Endothelial cell of umbilical vein (primary cell): ENCODE data around the gene DRD4. TPM values are rescaled to one million over a fixed set of nuclear protein-coding genes. Genes with fewer than 3 reads are reported as not detected.

Experiments used
- BruUV-seq: library from RNA; stranded (reverse); fragments of 400-500 nt; replicated peaks from 2 replicates; lab custom pipeline; 2021; lab: Mats Ljungman, UMichigan
- CTCF ChIA-PET: fragments of 300-600, 350-600 bp; sonication (Branson Sonifier 250); formaldehyde crosslinking; loops from one replicate; lab custom pipeline; 2021; ENCODE audit warnings: antibody characterized with exemption, inconsistent platforms; lab: Charles Lee
- POLR2A ChIA-PET: fragments of 300-600, 350-600 bp; sonication (Branson Sonifier 250); formaldehyde crosslinking; loops from one replicate; lab custom pipeline; 2021; ENCODE audit warnings: antibody characterized with exemption, inconsistent platforms; lab: Charles Lee
- DNase-seq: peaks from one replicate; pipeline ENCODE4 v3.0.0-alpha.2; 2011; ENCODE audit warnings: low read depth, low spot score
- FAIRE-seq: peaks from 2 replicates; lab custom pipeline; 2011; peaks lifted over from hg19 to GRCh38; lab: Jason Lieb, UNC
- H2AFZ ChIP-seq: 2 replicates; pipeline ENCODE4 v1.6.0; 2012; ENCODE audit warnings: low read depth, low read length, control low read depth, inconsistent platforms
- H3K27ac ChIP-seq: 2 replicates; pipeline ENCODE4 v1.5.1; 2011; ENCODE audit warnings: low read depth, mild to moderate bottlenecking, control low read depth, low read length, moderate library complexity; ENCODE audit not compliant: insufficient read depth
- H3K27me3 ChIP-seq, 2 experiments: 2 replicates each; pipeline versions ENCODE4 v1.6.0 to v1.6.1; 2011; ENCODE audit warnings: low read length in 2 of 2, mixed read lengths in 1 of 2; ENCODE audit not compliant: control insufficient read depth in 2 of 2, insufficient read depth in 2 of 2
- H3K36me3 ChIP-seq, 2 experiments: 2 replicates in 1 of 2; 3 replicates in 1 of 2; pipeline ENCODE4 v1.5.1; 2011; ENCODE audit warnings: low read length in 2 of 2, mild to moderate bottlenecking in 1 of 2, moderate library complexity in 1 of 2; ENCODE audit not compliant: control insufficient read depth in 2 of 2, insufficient read depth in 2 of 2; ENCODE audit errors: extremely low read depth in 1 of 2
- H3K4me1 ChIP-seq: 3 replicates; pipeline ENCODE4 v1.5.1; 2011; ENCODE audit warnings: mild to moderate bottlenecking, low read length; ENCODE audit not compliant: control insufficient read depth, insufficient read depth; ENCODE audit errors: extremely low read depth
- H3K4me2 ChIP-seq: 2 replicates; pipeline ENCODE4 v1.6.1; 2011; ENCODE audit warnings: low read length, control low read depth, mixed read lengths; ENCODE audit not compliant: insufficient read depth
- H3K4me3 ChIP-seq, 3 experiments: fragments of 200-600 bp in 1 of 3; sonication (generic), shearing (Covaris generic) in 1 of 3; replicated peaks in 1 of 3; 2 replicates each; pipeline ENCODE4 v1.5.1; 2011 to 2016; ENCODE audit warnings: control low read depth in 3 of 3, low read length in 3 of 3, mild to moderate bottlenecking in 2 of 3, inconsistent platforms in 1 of 3, low read depth in 1 of 3, moderate library complexity in 1 of 3; ENCODE audit not compliant: insufficient read depth in 1 of 3
- H3K79me2 ChIP-seq: 2 replicates; pipeline ENCODE4 v1.6.0; 2012; ENCODE audit warnings: low read length, inconsistent platforms; ENCODE audit not compliant: control insufficient read depth, insufficient read depth
- H3K9ac ChIP-seq: replicated peaks from 2 replicates; pipeline ENCODE3; 2011; ENCODE audit warnings: low read length, control low read depth; ENCODE audit not compliant: insufficient read depth; ENCODE audit errors: extremely low read depth
- H3K9me1 ChIP-seq: replicated peaks from 3 replicates; pipeline ENCODE4 v1.6.0; 2011; ENCODE audit warnings: mild to moderate bottlenecking, low read length; ENCODE audit not compliant: control insufficient read depth, insufficient read depth; ENCODE audit errors: extremely low read depth
- H3K9me3 ChIP-seq: replicated peaks from 2 replicates; pipeline ENCODE4 v1.5.1; 2012; ENCODE audit warnings: low read length, inconsistent platforms; ENCODE audit not compliant: control insufficient read depth, insufficient read depth
- H4K20me1 ChIP-seq: replicated peaks from 2 replicates; pipeline ENCODE3; 2011; ENCODE audit warnings: mild to moderate bottlenecking, low read length; ENCODE audit not compliant: control insufficient read depth, insufficient read depth; ENCODE audit errors: extremely low read depth
- EZH2 ChIP-seq: IDR thresholded peaks from 2 replicates; pipeline ENCODE4 v1.6.1; 2012; ENCODE audit warnings: borderline replicate concordance, low read depth, mild to moderate bottlenecking, moderate library complexity, low read length, inconsistent platforms; ENCODE audit not compliant: severe bottlenecking
- FOS ChIP-seq: IDR thresholded peaks from 2 replicates; pipeline ENCODE4 v1.6.1; 2011; ENCODE audit warnings: mild to moderate bottlenecking, low read length, moderate library complexity, borderline replicate concordance; ENCODE audit not compliant: insufficient read depth
- GATA2 ChIP-seq: IDR thresholded peaks from 2 replicates; pipeline ENCODE4 v1.7.0; 2011; ENCODE audit warnings: low read depth, mild to moderate bottlenecking, moderate library complexity, mixed read lengths, low read length; ENCODE audit not compliant: insufficient read length, insufficient read depth
- JUN ChIP-seq: IDR thresholded peaks from 2 replicates; pipeline ENCODE4 v1.6.1; 2011; ENCODE audit warnings: borderline replicate concordance, low read depth; ENCODE audit not compliant: insufficient read length, insufficient read depth
- MYC ChIP-seq: IDR thresholded peaks from one replicate; pipeline ENCODE4 v1.6.1; 2011; ENCODE audit warnings: mild to moderate bottlenecking, low read depth, low read length
- POLR2A ChIP-seq: IDR thresholded peaks from 2 replicates; pipeline ENCODE4 v1.6.1; 2012; ENCODE audit warnings: low read depth, mild to moderate bottlenecking, control low read depth, low read length
- POLR2AphosphoS5 ChIP-seq: IDR thresholded peaks from 2 replicates; pipeline ENCODE4 v1.6.1; 2012; ENCODE audit warnings: low read depth, mild to moderate bottlenecking, control low read depth, low read length, moderate library complexity; ENCODE audit not compliant: insufficient read depth
- dilution Hi-C: fragments of 300-500 bp; cut with MboI; formaldehyde crosslinking; loops from one replicate; pipeline ENCODE4 v1.15.0; 2019; ENCODE audit warnings: low sequenced_read_pairs; ENCODE audit not compliant: extremely low pct_ligation_motif_present
- intact Hi-C: fragments of 100-400 bp; cut with micrococcal nuclease; formaldehyde crosslinking; loops from one replicate; pipeline ENCODE4 v1.10.0; 2022
- polyA plus RNA-seq, 4 experiments: library from polyadenylated mRNA; depleted of rRNA in 3 of 4; stranded (reverse) in 3 of 4; unstranded in 1 of 4; fragments of >200 nt; gene quantifications; 2 replicates each; pipeline versions ENCODE4 v1.2.1 to v1.2.3, GENCODE V29; 2011 to 2012; ENCODE audit warnings: missing spikeins in 1 of 4
- total RNA-seq: library from RNA; stranded (reverse); gene quantifications from 2 replicates; pipeline ENCODE4 v1.2.3, GENCODE V29; 2021
- TF ChIP-seq, protein P1 (sequence below), 2 donors: IDR thresholded peaks; 1 replicate in 1 of 2; 2 replicates in 1 of 2; pipeline ENCODE4 v1.5.1; 2011; ENCODE audit warnings: low read length in 2 of 2, mild to moderate bottlenecking in 2 of 2, moderate library complexity in 2 of 2, control low read depth in 1 of 2, inconsistent platforms in 1 of 2, low read depth in 1 of 2; ENCODE audit not compliant: insufficient read depth in 1 of 2; ENCODE audit errors: extremely low read depth in 1 of 2
- TF ChIP-seq, protein P2 (sequence below): IDR thresholded peaks from 2 replicates; pipeline ENCODE4 v1.6.1; 2011; ENCODE audit not compliant: insufficient read depth, insufficient read length

The DRD4 gene
- total and polyA plus RNA-seq, 2 donors (not counting 3 experiments of a cell fraction or from before 2014, with no cell fraction given), result 0.24 TPM; not detected in 1

DNA sequence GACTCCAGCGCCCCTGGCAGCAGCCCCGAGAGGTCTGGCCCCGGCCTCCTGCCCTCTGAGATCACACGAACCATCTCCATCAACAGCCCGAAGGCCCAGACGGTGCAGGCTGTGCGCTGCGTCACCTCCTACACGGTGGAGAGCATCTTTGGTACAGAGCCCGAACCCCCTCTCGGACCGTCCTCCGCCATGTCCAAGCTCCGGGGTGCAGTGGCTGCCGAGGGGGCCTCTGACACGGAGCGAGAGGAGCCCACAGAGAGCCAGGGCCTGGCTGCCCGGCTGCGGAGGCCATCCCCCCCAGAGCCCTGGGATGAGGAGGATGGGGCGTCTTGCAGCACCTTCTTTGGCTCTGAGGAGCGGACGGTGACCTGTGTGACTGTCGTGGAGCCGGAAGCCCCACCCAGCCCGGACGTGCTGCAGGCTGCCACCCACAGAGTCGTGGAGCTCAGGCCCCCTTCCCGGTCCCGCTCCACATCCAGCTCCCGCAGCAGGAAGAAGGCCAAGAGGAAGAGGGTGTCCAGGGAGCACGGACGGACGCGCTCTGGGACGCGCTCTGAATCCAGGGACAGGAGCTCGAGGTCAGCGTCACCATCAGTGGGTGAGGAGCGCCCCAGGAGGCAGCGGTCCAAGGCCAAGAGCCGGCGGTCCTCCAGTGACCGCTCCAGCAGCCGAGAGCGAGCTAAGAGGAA, 29.0 kb upstream of the DRD4 start:
- Histone ChIP-seq H3K4me2 (no peak overlapping the region), H3K9ac (no peak overlapping the region), H2AFZ (no peak overlapping the region), H4K20me1 (no peaks in the 10 kb centered on the region), H3K79me2 (no peaks in the 10 kb centered on the region), H3K9me3 (no peaks in the 10 kb centered on the region), H3K4me1 (no peaks in the 10 kb centered on the region), H3K27ac (no peak overlapping the region), H3K27me3 (no peaks in the 10 kb centered on the region), H3K4me3 (no peak overlapping the region), H3K36me3 (peaks cover 17 to 79% of the 10 kb centered on the region in 2 experiments), H3K9me1 (no peaks in the 10 kb centered on the region)
- TF ChIP-seq, protein P1, sequence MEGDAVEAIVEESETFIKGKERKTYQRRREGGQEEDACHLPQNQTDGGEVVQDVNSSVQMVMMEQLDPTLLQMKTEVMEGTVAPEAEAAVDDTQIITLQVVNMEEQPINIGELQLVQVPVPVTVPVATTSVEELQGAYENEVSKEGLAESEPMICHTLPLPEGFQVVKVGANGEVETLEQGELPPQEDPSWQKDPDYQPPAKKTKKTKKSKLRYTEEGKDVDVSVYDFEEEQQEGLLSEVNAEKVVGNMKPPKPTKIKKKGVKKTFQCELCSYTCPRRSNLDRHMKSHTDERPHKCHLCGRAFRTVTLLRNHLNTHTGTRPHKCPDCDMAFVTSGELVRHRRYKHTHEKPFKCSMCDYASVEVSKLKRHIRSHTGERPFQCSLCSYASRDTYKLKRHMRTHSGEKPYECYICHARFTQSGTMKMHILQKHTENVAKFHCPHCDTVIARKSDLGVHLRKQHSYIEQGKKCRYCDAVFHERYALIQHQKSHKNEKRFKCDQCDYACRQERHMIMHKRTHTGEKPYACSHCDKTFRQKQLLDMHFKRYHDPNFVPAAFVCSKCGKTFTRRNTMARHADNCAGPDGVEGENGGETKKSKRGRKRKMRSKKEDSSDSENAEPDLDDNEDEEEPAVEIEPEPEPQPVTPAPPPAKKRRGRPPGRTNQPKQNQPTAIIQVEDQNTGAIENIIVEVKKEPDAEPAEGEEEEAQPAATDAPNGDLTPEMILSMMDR (IDR thresholded peaks at IDR 0.05; ENCODE audit: extremely low read depth in 1 of 2, insufficient read depth in 1 of 2, low read depth in 1 of 2, low read length in 2 of 2), result no peak
- TF ChIP-seq POLR2A (no peak), EZH2 (no peak), POLR2AphosphoS5 (no peak), JUN (no peak), MYC (no peak), GATA2 (no peak), FOS (no peak)
- TF ChIP-seq, protein P2, sequence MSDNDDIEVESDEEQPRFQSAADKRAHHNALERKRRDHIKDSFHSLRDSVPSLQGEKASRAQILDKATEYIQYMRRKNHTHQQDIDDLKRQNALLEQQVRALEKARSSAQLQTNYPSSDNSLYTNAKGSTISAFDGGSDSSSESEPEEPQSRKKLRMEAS, result no peak
- intact Hi-C loops, result no loop called here
- POLR2A ChIA-PET, result no interaction called here
- FAIRE-seq (no peak), DNase-seq (no peak)
- no TSS peak for BruUV-seq
- CTCF ChIA-PET, result interaction anchor here (0.5 to 1.2 kb wide), 4 partner anchors 20 to 54 kb away, joined by 3 read pairs; partner anchors contain the start of genes DRD4 and PHRF1
- dilution Hi-C loops, result no loop called here
